GM23248 (cell line): ENCODE results near the gene TRHDE.

Experiments used
- EZH2 ChIP-seq: fragments of 200-600 bp; sonication (generic); IDR thresholded peaks from 2 replicates; pipeline ENCODE4 v1.6.1; 2018; ENCODE audit warnings: antibody characterized with exemption, mild to moderate bottlenecking; ENCODE audit not compliant: insufficient read depth, poor library complexity, severe bottlenecking
- EZH2phosphoT487 ChIP-seq: fragments of 200-600 bp; sonication (generic); IDR thresholded peaks from 2 replicates; pipeline ENCODE4 v1.6.1; 2018; ENCODE audit warnings: antibody characterized with exemption, moderate library complexity, mild to moderate bottlenecking, low read depth; ENCODE audit not compliant: insufficient read depth

- TF ChIP-seq EZH2phosphoT487: no peak
- no peak for TF ChIP-seq EZH2
These were observed 338.7 kb downstream of the TRHDE start for GRCh38 chr12:72610854-72611358.
